ENCODE results near the gene MAMLD1. TPM values are rescaled to one million over a fixed set of nuclear protein-coding genes. Genes with fewer than 3 reads are reported as not detected.

MAMLD1 gene
- total RNA-seq, 4 donors from 2014 or later, result 0.20 to 1.2 (median 0.95) TPM; not detected in 1

GRCh38 chrX:150483356-150483985, 120.4 kb downstream of the MAMLD1 start:
- TF ChIP-seq CTCF (IDR thresholded peaks at IDR 0.05), result no peak
- TF ChIP-seq EP300 (IDR thresholded peaks at IDR 0.05; ENCODE audit: low read depth), result no peak
- no peak for TF ChIP-seq POLR2AphosphoS5 (IDR thresholded peaks at IDR 0.05)
- no peak for TF ChIP-seq POLR2A (IDR thresholded peaks at IDR 0.05)
- Histone ChIP-seq H3K4me3 (no peak overlapping the region), H3K9me3 (no peaks in the 10 kb centered on the region), H3K27ac (no peak overlapping the region), H3K27me3 (no peaks in the 10 kb centered on the region), H3K36me3 (no peaks in the 10 kb centered on the region), H3K4me1 (no peaks in the 10 kb centered on the region)
- DNase-seq, result no peak
- in situ Hi-C loops (cut with MboI; ENCODE audit: low pct_ligation_motif_present in 1 of 4, low pct_unique_long_range_greater_than_20kb in 1 of 4, low sequenced_read_pairs in 3 of 4) (loop anchor here in 2 of 4 donors (25.0 kb wide), 1 partner anchor 521 kb away; no protein-coding TSS in a partner anchor), intact Hi-C loops (cut with DNase I; ENCODE audit: low total_unique reads) (no loop called here)
- 0 to 72% methylated on average over 1 to 8 of the region's 8 CpGs for WGBS, 2 donors (ENCODE audit: low coverage in 1 of 2)

- intact Hi-C loops (cut with DNase I; ENCODE audit: low total_unique reads) (no loop called here), in situ Hi-C loops (cut with MboI; ENCODE audit: low pct_ligation_motif_present in 1 of 4, low pct_unique_long_range_greater_than_20kb in 1 of 4, low sequenced_read_pairs in 3 of 4) (loop anchor here in 2 of 4 donors (25.0 kb wide), 1 partner anchor 524 kb away; no protein-coding TSS in a partner anchor)
- H3K4me1 ChIP-seq, result no peaks in the 10 kb centered on the region
- no peaks in the 10 kb centered on the region for H3K9me3 ChIP-seq
- 45% methylated on average over 3 of the region's 3 CpGs; no CpG with 5 or more reads in 1 of the 2 donors for WGBS, 2 donors (ENCODE audit: low coverage in 1 of 2)
- TF ChIP-seq POLR2A (IDR thresholded peaks at IDR 0.05) (no peak), CTCF (IDR thresholded peaks at IDR 0.05) (peak; percentile 39 to 49 (median 46))
- no peak overlapping the region for H3K4me3 ChIP-seq
- DNase-seq, result peak; percentile 50
- H3K36me3 ChIP-seq, result no peaks in the 10 kb centered on the region
- no peaks in the 10 kb centered on the region for H3K27me3 ChIP-seq
- no peak overlapping the region for H3K27ac ChIP-seq
Measured at GRCh38 chrX:150486011-150486410, 122.9 kb downstream of the MAMLD1 start.

- DNase-seq, result no peak
- intact Hi-C loops (cut with DNase I; ENCODE audit: low total_unique reads), result no loop called here
- Histone ChIP-seq H3K27ac (no peak overlapping the region), H3K4me1 (no peaks in the 10 kb centered on the region), H3K36me3 (no peaks in the 10 kb centered on the region), H3K4me3 (no peak overlapping the region), H3K9me3 (no peaks in the 10 kb centered on the region), H3K27me3 (no peaks in the 10 kb centered on the region)
- 53 to 93% methylated on average over 3 to 5 of the region's 5 CpGs for WGBS, 2 donors (ENCODE audit: low coverage in 1 of 2)
- no peak for TF ChIP-seq POLR2AphosphoS5 (IDR thresholded peaks at IDR 0.05)
- TF ChIP-seq EP300 (IDR thresholded peaks at IDR 0.05; ENCODE audit: low read depth), result no peak
- in situ Hi-C loops (cut with MboI; ENCODE audit: low pct_ligation_motif_present in 1 of 4, low pct_unique_long_range_greater_than_20kb in 1 of 4, low sequenced_read_pairs in 3 of 4), result loop anchor here in 2 of 4 donors (25.0 kb wide), 1 partner anchor 525 kb away; no protein-coding TSS in a partner anchor
Measured at GRCh38 chrX:150487369-150488094, 124.4 kb downstream of the MAMLD1 start.

GRCh38 chrX:150489359-150490015, 126.4 kb downstream of the MAMLD1 start:
- H3K36me3 ChIP-seq, result no peaks in the 10 kb centered on the region
- H3K27ac ChIP-seq, result no peak overlapping the region
- no peak for DNase-seq
- H3K4me1 ChIP-seq, result no peaks in the 10 kb centered on the region
- no peak overlapping the region for H3K4me3 ChIP-seq
- H3K27me3 ChIP-seq, result no peaks in the 10 kb centered on the region
- intact Hi-C loops (cut with DNase I; ENCODE audit: low total_unique reads), result no loop called here
- no peaks in the 10 kb centered on the region for H3K9me3 ChIP-seq
- TF ChIP-seq POLR2AphosphoS5 (IDR thresholded peaks at IDR 0.05) (no peak), POLR2A (IDR thresholded peaks at IDR 0.05) (no peak), EP300 (IDR thresholded peaks at IDR 0.05; ENCODE audit: low read depth) (no peak), CTCF (IDR thresholded peaks at IDR 0.05) (no peak)
- in situ Hi-C loops (cut with MboI; ENCODE audit: low pct_ligation_motif_present in 1 of 4, low pct_unique_long_range_greater_than_20kb in 1 of 4, low sequenced_read_pairs in 3 of 4), result loop anchor here in 2 of 4 donors (25.0 kb wide), 1 partner anchor 527 kb away; no protein-coding TSS in a partner anchor
- 75 to 83% methylated on average over 1 to 6 of the region's 6 CpGs for WGBS, 2 donors (ENCODE audit: low coverage in 1 of 2)

Data from transverse colon (tissue), 4 donors.